Right forelimb (tissue), 1 donor: ENCODE results near the gene ZNF747.
"Not testable (repeated sequence)": the region's sequence is repeated elsewhere in the genome, so short reads cannot be mapped to it uniquely, and the experiment has no call there.

Experiments used
- DNase-seq: peaks from one replicate; pipeline ENCODE4 v3.0.0-alpha.2; 2018

The ZNF747 gene

DNA sequence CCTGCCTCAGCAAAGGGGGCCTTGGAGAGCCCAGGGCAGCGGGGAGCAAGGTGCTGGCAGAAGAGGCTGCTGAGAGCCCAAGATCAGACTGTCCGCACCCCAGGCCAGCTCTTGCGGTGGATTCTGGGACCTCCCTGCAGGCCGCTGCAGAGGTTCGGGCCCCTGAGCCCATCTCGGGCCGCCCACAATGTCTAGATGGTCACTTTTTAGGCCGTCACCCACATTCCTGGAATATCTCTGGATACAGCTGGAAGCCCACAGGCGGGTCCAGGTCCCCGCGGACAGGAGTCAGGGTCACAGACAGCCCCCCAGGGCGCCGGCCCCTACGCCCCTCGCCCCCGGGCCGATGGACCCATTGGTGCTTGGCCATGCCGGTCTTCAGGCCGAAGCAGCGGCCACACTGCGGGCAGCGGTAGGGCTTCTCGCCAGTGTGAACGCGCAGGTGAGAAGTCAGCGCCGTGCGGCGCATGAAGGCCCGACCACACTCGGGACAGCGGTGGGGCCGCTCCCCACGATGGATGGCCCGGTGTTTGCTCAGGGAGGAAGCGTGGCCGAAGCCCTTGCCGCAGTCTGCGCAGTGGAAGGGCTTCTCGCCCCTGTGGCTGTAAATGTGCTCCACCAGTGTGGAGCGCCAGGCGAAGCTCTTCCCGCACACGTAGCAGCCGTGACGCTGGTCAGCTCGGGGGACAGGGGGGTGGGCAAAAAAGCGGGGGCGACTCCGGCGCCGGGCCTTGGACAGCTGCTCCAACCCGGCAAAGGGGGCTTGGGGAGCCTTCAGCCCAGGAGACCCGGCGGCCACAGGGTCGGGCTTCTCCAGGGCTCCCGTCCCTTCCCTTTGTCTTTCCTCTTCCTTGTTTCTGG is 2.1 kb downstream of the ZNF747 start:
- DNase-seq, result no peak

DNA sequence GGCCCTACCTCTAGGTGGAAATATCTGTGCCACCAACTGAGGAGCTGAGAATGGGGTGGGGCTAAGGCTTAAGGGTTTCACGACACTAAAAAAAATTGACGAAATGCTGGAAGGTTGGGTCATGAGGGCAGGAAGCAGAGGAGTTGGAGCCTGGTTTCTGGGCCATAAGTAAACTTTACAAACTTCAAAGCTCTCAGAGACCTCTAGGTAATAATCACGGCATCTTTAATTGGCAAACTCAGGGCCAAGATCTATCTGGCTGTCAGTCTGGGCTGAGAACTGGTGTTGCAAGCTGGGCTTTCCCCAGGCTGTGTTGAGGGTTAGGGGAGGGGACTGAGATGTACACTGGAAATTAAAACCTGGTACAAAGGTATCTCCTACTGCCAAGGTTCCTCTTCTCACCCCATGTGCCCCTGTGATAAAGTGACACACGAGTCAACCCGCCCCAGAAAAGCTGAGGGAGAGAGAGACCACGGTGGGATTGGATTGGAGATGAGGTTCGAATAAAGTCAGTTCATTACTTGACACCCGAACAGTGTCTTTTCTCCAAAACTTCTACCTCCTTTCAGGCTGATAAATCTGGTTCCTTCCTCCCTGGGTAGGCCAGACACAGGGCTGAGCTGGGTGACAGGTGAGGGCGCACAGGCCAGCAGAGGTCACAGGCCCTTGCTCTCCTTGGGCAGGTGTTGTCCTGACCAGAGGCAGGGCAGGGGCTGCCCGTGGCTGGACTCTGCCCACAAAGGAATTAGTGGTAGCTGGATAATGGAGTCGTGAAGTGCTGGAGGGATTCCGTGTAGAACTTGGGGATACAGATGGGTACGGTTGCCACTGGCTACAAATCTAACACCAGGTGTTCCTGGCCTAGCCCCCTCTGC is 4.3 kb downstream of the ZNF747 start:
- DNase-seq, result no peak

DNA sequence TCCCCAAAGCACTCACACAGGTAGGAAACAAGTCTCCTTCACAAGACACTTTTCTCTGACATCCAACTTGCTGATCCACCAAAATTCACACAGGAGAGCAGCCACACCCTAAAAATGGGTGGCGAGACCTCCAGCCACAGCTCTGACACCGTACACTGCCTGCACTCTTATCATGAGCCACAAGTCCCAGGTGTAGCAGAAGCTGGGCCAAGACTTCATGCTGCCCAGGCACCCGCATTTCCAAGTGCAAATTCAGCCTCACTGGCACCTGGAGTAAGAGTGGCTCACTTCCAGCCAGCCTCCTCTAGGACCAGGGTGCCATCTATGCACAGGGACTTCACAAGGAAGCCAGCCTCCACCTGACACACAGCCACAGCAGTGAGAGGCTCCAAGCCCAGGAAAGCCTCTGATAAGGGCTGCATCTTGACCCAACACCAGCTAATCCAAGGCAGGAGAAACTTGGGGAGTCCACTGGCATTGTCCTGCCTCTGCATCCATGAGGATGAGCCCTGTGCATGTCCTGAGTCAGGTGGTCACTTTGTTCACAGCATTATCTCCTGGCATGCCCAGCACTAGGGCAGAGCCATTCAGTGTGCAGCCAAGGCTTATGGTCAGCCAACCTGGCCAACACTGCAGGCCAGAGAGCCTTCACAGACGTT is 5.7 kb downstream of the ZNF747 start:
- no peak for DNase-seq

DNA sequence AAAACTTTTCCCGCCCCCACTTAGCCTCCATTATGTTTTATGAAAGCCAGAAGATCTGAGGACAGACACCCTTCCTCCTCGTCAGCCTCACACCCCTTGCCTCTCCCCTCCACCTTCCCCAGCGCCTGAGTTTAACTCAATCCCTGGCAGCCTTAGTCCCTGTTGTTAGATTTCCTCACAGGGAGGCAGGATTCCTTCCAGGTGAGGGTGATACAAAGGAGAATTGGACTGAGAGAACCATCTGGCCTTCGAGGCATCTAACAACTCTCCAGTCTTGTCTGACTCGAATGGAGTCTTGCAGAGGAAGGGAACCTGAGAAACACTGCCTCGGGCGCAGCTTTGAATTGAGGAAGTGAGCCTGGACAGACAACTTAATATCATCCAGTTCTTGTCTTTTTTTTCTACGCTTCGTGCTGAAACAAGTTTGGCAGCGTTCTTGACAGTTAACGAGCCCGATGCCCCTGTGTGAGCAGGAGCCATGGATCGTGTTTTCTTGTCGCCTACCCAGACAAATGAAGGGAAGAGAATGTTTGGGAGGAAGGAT is 7.0 kb downstream of the ZNF747 start:
- DNase-seq, result no peak

DNA sequence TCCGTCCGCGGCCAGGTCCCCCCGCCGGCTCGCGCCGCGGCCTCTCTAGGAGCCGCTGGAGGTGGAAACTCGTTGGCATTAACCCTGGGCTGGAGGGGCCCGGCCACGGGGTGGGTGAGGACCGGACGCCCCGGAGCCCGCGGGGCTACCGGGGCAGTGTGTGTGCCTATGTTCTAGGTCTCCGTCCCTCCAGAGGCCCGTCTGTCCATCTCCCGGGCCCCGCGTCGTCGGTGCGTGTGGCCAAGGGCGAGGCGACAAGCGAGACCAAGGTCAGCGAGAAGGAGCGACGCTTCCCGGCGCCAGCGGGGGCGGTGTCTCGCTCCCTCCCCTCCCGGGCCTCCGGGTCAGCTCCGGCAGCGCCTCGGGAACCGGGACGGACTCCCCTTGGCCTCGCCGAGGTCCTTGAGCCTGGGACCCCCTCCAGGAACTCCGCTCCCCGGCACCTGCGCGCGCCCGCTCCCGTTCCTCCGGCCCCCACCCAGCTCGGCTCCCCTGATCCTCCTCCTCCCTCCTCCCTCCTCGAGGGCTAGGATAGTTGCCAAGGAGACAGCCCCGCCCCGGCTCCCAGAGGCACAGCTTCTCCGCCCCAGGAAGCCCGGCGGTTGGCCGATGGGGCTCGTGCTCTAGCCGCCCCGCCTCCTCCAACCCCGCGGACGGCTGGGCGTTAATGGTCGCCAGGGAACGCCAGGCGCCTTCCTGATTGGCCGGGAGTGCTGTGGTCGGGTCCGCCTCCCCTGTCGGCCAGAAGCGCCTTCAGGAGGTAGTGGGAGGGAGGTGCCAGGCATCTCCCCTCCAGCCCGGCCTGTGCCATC is 7.6 kb downstream of the ZNF747 start:
- peak; percentile 99 for DNase-seq

DNA sequence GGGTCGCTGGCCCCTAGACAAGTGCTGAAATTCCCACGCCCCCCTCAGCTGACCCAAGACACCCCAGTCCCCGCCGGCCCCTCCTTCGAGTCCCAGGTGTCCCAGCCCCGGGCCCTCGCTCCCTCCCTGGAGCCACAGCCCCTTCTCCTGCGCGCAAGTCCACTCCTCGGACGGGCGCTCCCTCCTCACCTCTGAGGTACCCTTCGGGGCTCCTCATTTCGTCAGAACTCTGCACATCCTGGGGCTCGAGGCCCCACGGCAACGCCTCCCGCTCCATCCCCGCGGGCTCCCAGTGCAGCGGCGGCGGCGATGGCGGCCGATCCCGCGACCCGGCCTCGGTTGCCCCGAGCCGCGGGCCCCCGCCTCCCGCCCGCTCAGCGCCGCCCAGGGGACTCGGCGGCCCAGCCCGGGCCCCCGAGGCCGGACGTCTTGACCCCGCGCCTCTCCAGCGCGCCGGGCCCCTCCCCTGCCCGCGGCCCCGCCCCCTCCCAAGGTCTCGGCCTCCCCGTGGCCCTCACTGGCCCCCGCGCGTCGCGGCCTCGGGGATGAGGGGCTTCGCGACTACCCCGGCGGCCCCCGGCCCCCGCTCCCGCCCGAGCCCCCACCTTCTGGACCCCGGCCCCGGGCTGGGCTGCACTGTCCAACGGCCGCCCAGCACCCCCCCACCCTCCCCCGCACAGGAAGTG is 8.4 kb downstream of the ZNF747 start, which contains the start of gene ZNF768:
Gene ZNF768, minus strand, starts transcription at position 430 of the 686 bp plus-strand sequence. Its CDS starts 153 bp downstream, at position 277.
- DNase-seq, result peak; percentile 66

DNA sequence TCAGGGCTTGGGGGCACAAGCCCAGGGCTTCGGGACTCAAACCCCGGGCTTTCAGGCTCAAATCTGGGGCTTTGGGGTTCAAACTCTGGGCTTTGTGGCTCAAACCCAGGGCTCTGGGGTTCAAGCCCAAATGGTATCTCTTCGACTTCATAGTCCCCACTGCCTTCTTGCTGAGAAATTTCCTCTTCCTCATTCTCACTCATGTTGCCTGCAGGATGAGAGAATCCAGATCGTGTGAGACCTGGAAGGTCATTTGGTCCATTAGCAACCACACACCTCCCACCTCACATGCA is 8.9 kb downstream of the ZNF747 start:
- DNase-seq, result no peak

DNA sequence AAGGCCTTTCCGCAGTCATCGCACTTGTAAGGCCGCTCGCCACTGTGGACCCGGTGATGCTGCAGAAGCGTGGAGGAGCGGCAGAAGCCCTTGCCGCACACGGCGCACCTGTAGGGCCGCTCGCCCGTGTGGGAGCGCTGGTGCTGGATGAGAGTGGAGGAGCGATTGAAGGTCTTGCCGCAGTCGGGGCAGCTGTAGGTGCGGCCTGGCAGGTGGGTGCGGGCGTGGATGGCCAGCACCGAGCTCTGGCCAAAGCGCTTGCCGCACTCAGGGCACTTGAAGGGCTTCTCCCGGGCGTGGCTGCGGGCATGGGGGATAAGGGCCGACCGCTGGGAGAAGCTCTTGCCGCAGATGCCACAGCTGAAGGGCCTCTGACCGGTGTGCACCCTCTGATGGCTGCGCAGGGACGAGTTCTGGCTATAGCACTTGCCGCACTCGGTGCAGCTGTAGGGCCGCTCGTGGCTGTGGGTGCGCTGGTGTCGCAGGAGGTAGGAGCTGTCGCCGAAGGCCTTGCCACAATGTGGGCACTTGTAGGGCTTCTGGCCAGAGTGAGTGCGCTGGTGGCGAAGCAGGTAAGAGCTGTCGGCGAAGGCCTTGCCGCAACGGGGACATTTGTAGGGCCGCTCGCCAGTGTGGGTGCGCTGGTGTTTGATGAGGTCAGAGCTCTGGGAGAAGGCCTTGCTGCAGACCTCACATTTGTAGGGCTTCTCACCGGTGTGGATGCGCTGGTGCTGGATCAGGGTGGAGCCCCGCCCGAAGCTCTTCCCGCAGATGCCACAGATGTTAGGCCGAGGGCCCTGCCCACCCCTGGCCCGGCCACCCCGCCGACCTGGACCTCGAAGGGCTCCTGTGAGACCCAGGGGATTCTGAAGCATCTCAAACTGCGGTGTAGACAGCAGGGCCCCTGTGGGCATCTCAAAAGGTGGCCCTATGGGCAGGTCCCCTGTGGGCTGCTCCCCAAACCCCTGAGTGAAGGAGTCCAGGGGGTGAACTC is 9.8 kb downstream of the ZNF747 start:
- no peak for DNase-seq

DNA sequence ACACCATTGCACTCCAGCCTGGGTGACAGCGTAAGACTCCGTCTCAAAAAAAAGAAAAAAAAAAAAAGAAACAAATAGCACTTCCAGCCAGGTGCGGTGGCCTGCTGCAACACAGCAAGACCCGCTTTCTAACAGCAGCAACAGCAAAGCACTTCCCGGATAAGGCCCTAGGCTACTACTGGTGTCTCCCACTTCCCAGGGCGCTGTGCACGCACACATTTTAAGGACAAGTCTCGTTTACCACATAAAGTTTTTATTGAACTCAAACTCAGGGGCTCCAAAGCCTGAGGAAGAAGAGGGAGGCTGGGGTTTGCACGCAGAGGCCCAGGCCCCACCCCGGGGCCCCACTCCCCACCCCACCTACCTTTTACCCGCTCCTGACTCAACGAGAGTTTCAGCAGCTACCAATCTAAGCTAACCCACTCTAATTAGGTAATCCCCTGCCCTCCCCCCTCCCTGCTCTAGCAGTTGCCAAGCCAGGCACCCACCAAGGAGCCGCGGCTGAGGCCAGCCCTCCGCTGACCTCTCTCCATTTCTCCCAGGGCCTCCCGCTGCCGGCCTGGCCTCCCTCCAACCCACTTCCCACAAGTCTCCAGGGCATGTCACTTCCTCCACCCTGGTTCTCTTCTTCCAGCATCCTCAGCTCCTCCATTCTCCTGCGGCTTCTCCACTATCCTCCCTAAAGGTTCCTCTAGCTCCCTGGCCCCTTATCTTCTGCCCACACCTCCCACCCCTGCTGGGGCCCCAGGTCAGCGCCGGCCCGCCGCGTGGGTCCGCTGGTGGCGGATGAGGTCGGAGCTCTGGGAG is 10.7 kb downstream of the ZNF747 start:
- DNase-seq, result no peak

DNA sequence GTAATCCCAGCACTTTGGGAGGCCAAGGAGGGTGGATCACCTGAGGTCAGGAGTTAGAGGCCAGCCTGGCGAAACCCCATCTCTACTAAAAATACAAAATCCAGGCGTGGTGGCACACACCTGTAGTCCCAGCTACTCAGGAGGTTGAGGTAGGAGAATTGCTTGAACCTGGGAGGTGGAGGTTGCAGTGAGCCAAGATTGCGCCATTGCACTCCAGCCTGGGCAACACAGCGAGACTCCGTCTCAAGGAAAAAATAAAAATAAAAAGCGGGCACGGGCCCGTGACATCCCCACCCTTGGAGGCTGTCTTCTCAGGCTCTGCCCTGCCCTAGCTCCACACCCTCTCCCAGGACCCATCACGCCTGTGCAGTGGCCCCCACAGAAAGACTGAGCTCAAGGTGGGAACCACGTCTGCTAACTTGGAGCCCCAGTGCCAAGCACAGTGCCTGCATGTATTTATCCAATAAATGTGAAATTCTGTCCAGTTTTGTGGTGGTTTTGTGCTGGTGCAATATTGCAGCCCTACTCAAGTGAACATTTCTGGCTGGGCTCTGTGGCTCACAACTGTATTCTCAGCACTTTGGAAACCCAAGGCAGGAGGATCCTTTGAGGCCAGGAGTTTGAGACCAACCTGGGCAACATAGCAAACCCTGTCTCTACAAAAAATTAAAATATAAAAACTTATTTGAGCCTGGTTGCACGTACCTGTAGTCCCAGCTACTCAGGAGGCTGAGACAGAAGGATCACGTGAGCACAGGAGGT is 11.8 kb downstream of the ZNF747 start:
- DNase-seq, result not testable (repeated sequence)

DNA sequence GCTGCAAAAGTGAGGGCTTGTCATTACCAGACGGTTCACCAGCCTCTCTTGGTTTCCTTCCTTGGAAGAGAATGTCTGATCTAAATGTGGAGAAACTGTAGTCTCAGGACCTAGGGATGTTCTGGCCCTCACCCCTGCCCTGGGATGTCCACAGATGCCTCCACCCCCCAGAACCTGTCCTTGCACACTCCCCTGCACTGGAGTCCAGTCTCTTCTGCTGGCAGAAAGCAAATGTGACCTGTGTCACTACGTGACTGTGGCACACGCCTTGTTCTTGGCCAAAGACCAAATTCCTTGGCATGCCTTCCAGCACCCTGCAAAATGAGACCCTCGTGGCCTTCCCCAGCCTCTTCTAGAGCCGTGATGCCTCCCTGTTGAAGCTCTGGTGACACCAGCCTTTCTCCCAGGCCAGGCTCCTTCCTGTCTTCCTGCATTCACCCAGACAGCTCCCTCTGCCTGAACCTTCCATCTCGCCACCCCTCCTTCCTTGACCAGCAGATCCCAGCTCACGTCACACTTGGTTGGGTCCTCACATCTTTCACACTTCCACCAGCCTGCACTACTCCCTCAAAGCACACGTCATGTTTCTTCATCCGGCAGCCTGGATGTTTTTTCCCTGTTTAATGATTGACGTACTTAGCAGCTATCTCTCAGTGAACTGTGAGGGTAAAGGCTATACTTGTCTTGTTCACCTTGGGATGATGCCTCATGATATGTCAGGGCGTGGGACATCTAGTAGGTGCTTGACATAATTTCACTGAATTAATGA is 12.6 kb downstream of the ZNF747 start:
- no peak for DNase-seq

DNA sequence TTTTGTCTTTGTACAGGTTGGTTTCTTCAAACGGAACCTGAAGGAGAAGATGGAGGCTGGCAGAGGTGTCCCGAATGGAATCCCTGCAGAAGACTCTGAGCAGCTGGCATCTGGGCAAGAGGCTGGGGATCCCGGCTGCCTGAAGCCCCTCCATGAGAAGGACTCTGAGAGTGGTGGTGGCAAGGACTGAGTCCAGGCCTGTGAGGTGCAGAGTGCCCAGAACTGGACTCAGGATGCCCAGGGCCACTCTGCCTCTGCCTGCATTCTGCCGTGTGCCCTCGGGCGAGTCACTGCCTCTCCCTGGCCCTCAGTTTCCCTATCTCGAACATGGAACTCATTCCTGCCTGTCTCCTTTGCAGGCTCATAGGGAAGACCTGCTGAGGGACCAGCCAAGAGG is 13.2 kb downstream of the ZNF747 start:
- DNase-seq, result no peak

DNA sequence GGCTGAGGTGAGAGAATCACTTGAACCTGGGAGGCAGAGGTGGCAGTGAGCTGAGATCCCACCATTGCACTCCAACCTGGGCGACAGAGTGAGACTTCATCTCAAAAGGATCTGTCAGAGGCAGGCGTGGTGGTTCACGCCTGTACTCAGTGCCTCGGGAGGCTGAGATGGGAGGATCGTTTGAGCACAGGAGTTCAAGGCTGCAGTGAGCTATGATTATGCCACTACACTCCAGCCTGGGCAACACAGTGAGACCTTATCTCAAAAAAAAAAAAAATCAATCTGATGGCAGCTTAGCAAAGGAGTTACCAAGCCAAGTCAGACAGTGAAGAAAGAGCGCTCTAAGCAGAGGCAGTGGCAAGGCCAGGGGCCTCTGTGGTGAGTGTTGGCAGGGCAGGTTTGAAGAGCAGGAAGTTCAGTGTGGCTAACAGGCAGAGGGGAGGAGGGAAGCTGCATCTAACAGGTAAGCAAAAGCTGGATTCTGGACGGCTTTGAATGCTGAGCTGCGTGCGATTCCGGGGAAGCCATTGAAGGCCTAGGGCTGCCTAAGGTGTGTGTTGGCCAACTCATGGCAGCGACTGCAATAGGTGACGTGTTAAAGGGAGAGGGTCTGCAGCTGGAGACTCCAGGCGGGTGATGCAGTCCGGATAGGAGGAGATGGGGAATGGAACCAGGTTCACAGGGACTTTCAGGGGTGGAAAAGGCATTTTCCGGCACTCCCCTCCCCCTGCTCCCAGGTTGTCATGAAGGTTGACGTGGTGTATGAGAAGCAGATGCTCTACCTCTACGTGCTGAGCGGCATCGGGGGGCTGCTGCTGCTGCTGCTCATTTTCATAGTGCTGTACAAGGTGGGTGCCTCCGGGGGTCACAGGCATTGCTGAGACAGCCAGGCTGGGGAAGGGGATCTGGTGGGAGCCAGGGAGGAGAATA is 15.3 kb downstream of the ZNF747 start:
- DNase-seq, result no peak

DNA sequence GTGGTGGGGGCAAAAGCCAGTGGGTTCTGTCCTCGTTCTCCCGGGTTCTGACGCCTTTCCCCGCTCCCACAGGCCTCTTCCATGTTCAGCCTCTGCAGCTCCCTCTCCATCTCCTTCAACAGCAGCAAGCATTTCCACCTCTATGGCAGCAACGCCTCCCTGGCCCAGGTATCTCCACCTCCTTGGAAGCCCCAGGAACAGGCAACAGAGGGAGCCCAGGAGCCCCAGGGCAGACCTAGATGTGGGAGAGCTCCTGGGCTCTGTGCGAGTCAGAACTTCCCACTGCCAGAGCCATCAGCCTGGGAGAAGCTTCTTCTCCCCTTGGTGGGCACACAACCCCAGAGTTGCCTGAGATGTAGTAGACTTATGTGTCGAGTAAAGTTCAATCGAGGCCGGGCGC is 16.1 kb downstream of the ZNF747 start:
- DNase-seq, result no peak

DNA sequence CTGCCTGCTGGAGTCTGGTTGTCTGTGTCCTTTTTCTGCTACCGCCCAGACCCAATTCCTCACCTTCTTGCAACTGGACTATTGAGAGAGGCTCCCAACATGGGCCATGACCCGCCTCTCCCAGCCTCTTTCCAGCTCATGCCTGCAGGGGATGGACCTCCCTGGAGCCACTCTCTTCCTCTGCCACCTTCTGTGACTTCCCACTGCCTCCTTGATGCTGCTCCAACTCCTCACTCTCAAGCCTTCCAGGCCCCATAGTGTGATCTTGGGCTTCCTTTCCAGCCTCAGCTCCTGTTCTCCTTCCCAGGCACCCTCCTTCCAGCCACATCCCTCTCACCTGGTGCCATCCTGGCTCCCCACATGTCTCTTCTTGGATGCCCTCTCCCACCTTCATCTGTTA is 19.4 kb downstream of the ZNF747 start:
- DNase-seq, result no peak

DNA sequence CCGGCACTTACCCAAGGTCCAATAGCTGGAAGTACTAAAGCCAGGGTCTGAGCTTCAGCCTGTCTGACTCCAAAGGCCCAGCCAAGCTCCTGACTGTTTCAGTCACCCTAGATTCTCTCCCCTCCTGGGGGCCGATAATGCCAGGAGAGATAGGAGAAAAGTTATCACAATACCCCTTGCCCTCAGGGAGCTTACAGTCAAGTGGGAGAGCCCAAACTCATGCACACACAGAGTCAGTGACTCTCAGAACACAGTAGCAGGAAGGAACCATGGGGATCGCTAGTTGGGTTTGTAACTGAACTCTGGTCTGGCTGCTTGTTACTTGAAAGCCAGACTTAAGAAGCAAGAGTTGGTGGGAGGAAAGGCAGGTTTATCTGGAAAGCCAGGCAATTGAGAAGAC is 23.1 kb downstream of the ZNF747 start:
- no peak for DNase-seq
